SH-SY5Y (cell line): ENCODE results near the gene CAMKMT.

ENCODE experiments used
- GATA2 ChIP-seq: IDR thresholded peaks from 2 replicates; pipeline ENCODE4 v1.6.1; 2011; ENCODE audit warnings: mild to moderate bottlenecking, low read depth, low read length
- GATA3 ChIP-seq: IDR thresholded peaks from 2 replicates; pipeline ENCODE4 v1.6.1; 2011; ENCODE audit warnings: low read depth, mild to moderate bottlenecking, low read length, moderate library complexity

GRCh38 chr2:44420725-44421124, 59.0 kb downstream of the CAMKMT start:
- no peak for TF ChIP-seq GATA2
- TF ChIP-seq GATA3: no peak
